Glutamatergic neuron (in vitro differentiated cells): ENCODE results near the gene TRPV2. TPM values are rescaled to one million over a fixed set of nuclear protein-coding genes. Genes with fewer than 3 reads are reported as not detected.
A peak's percentile ranks its signal among the peaks of the same experiment; 100 is the strongest.

Experiments used
- DNase-seq: peaks from one replicate; pipeline ENCODE4 v3.0.0; 2022
- H3K27ac Mint-ChIP-seq: one replicate; pipeline ENCODE4 v1.8.0; 2020; ENCODE audit warnings: mild to moderate bottlenecking, mixed read lengths, inconsistent platforms; ENCODE audit not compliant: unreplicated experiment
- H3K27me3 Mint-ChIP-seq: one replicate; pipeline ENCODE4 v1.8.0; 2020; ENCODE audit warnings: mild to moderate bottlenecking, moderate library complexity, mixed read lengths, inconsistent platforms; ENCODE audit not compliant: unreplicated experiment
- H3K36me3 Mint-ChIP-seq: one replicate; pipeline ENCODE4 v1.8.0; 2020; ENCODE audit warnings: mild to moderate bottlenecking, mixed read lengths, inconsistent platforms; ENCODE audit not compliant: unreplicated experiment
- H3K4me1 Mint-ChIP-seq: one replicate; pipeline ENCODE4 v1.8.0; 2020; ENCODE audit warnings: mild to moderate bottlenecking, low read depth, mixed read lengths, inconsistent platforms; ENCODE audit not compliant: unreplicated experiment
- H3K4me3 Mint-ChIP-seq: one replicate; pipeline ENCODE4 v1.8.0; 2020; ENCODE audit warnings: mild to moderate bottlenecking, mixed read lengths, inconsistent platforms; ENCODE audit not compliant: unreplicated experiment
- H3K9me3 Mint-ChIP-seq: one replicate; pipeline ENCODE4 v1.8.0; 2020; ENCODE audit warnings: mild to moderate bottlenecking, moderate library complexity, mixed read lengths, inconsistent platforms; ENCODE audit not compliant: unreplicated experiment
- long read RNA-seq: library from polyadenylated mRNA; unstranded; transcript quantifications from one replicate; pipeline ENCODE4 v2.0.0, GENCODE V29; 2020; ENCODE audit not compliant: unreplicated experiment
- total RNA-seq: library from RNA; stranded (reverse); fragmentation: NEBNext Ultra II Directional; extraction: Animal tissue kit (Norgen Biotek cat#: 25700); gene quantifications from one replicate; pipeline ENCODE4 v1.2.1, GENCODE V29; 2021; ENCODE audit not compliant: unreplicated experiment
- TF ChIP-seq, protein P1 (sequence below): fragments of 200-600 bp; sonication (generic); IDR thresholded peaks from one replicate; pipeline ENCODE4 v1.5.0; 2021; ENCODE audit not compliant: partially characterized antibody, unreplicated experiment

TRPV2 gene, protein sequence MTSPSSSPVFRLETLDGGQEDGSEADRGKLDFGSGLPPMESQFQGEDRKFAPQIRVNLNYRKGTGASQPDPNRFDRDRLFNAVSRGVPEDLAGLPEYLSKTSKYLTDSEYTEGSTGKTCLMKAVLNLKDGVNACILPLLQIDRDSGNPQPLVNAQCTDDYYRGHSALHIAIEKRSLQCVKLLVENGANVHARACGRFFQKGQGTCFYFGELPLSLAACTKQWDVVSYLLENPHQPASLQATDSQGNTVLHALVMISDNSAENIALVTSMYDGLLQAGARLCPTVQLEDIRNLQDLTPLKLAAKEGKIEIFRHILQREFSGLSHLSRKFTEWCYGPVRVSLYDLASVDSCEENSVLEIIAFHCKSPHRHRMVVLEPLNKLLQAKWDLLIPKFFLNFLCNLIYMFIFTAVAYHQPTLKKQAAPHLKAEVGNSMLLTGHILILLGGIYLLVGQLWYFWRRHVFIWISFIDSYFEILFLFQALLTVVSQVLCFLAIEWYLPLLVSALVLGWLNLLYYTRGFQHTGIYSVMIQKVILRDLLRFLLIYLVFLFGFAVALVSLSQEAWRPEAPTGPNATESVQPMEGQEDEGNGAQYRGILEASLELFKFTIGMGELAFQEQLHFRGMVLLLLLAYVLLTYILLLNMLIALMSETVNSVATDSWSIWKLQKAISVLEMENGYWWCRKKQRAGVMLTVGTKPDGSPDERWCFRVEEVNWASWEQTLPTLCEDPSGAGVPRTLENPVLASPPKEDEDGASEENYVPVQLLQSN
- total RNA-seq, result 27.0 TPM
- long read RNA-seq, transcript TRPV2-201 (15 exons, 2,808 nt), result major isoform, 8 of 18 reads
- long read RNA-seq, partial matches to known transcripts, result 1 of 18 reads
- long read RNA-seq, other reads (novel, unspliced or antisense), result 9 of 18 reads

DNA sequence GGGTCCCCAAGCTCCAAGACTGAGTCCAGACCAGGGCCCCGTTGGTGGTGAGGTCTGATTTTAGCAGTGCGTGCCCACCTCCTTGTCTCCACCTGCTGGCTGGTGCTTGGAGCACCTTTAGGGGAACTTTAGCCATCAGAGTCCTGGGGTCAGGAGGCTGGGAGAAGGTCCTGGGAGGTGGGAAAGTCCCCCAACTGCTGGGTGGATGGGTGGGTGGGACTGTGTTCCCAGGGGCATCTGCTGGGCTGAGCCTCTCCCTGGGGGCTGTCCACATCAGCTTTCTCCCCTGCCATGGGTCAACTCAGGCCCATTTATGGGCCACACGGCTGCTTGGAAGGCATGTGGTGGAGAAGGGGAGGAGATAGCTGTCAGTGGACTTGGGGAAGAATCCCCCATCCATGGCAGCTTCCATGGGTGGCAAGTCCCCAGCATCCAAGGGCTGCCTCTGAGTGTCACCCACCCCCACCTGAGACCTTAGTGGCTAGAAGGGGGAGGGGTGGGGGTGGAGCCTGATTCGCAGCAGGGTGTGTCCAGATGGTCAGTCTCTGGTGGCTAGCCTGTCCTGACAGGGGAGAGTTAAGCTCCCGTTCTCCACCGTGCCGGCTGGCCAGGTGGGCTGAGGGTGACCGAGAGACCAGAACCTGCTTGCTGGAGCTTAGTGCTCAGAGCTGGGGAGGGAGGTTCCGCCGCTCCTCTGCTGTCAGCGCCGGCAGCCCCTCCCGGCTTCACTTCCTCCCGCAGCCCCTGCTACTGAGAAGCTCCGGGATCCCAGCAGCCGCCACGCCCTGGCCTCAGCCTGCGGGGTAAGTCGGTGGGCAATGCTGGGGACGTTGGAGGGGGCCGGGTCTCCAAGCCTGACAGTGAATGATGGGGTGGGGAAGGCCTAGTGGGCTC, at the start of gene TRPV2:
TSS of gene TRPV2 (plus strand) at position 541 of the 894 bp plus-strand sequence. CDS start 2,098 bp downstream, outside the sequence.
- Mint-ChIP-seq H3K9me3 (peaks cover 4% of the 10 kb centered on the region), H3K4me1 (peaks cover 11% of the 10 kb centered on the region), H3K27me3 (peaks cover 2% of the 10 kb centered on the region), H3K4me3 (peak within 1 kb of the TSS; percentile 69), H3K27ac (no peak within 1 kb of the TSS), H3K36me3 (peaks cover 4% of the 10 kb centered on the region)
- peak; percentile 41 for DNase-seq
- TF ChIP-seq, protein P1, sequence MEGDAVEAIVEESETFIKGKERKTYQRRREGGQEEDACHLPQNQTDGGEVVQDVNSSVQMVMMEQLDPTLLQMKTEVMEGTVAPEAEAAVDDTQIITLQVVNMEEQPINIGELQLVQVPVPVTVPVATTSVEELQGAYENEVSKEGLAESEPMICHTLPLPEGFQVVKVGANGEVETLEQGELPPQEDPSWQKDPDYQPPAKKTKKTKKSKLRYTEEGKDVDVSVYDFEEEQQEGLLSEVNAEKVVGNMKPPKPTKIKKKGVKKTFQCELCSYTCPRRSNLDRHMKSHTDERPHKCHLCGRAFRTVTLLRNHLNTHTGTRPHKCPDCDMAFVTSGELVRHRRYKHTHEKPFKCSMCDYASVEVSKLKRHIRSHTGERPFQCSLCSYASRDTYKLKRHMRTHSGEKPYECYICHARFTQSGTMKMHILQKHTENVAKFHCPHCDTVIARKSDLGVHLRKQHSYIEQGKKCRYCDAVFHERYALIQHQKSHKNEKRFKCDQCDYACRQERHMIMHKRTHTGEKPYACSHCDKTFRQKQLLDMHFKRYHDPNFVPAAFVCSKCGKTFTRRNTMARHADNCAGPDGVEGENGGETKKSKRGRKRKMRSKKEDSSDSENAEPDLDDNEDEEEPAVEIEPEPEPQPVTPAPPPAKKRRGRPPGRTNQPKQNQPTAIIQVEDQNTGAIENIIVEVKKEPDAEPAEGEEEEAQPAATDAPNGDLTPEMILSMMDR, result no peak

DNA sequence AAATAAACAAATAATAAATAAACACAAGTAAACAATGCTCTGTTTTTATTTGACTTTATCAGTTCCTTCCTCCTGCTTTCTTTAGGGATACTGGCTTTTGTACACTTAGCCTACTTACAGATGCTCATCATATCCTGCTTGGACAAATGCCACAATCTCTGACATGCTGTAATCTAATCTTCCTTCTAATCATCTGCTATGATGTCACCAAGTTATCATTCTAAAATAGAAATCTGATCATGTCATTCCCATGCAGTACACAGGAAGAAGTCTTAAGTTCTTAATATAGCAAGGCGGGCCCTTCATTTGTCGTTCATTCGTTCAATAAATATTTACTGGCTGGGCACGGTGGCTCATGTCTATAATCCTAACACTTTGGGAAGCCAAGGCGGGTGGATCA, 43.6 kb upstream of the TRPV2 start:
- no peak for DNase-seq
- H3K9me3 Mint-ChIP-seq, result no peaks in the 10 kb centered on the region
- no peak overlapping the region for H3K27ac Mint-ChIP-seq
- H3K36me3 Mint-ChIP-seq, result no peaks in the 10 kb centered on the region
- no peaks in the 10 kb centered on the region for H3K4me1 Mint-ChIP-seq
- TF ChIP-seq, protein P1, result no peak
- H3K4me3 Mint-ChIP-seq, result no peak overlapping the region
- peaks cover 2% of the 10 kb centered on the region for H3K27me3 Mint-ChIP-seq

DNA sequence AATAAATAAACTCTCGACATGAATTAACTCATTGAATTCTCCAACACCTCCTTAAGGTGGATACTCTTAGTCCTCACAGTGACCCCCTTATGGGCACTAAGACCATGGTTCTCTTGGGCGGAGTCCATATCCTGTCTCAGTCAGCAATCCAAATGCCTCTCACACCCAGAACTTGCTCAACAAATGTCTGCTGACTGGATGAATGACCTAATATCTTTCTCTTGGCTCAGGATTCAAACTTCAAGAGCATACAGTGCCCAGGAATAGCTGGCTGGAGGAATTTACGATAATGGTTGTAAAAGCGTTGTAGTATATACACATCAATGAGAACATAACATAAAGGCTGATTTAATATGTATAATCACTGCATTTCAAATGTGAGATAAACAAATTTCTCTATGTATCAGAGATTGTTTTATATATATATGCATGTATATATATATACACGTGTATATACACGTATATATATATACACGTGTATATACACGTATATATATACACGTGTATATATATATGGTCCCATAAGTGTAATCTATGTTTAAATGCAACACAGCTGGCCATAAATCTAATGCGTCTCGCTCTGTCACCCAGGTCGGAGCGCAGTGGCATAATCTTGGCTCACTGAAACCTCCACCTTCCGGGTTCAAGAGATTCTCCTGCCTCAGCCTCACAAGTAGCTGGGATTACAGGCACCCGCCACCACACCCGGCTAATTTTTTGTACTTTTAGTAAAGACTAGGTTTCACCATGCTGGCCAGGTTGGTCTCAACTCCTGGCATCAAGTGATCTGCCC, 41.0 kb upstream of the TRPV2 start:
- Mint-ChIP-seq H3K36me3 (no peaks in the 10 kb centered on the region), H3K4me3 (no peak overlapping the region), H3K27me3 (peaks cover 2% of the 10 kb centered on the region), H3K9me3 (no peaks in the 10 kb centered on the region), H3K4me1 (no peaks in the 10 kb centered on the region), H3K27ac (no peak overlapping the region)
- no peak for DNase-seq
- TF ChIP-seq, protein P1, result no peak

DNA sequence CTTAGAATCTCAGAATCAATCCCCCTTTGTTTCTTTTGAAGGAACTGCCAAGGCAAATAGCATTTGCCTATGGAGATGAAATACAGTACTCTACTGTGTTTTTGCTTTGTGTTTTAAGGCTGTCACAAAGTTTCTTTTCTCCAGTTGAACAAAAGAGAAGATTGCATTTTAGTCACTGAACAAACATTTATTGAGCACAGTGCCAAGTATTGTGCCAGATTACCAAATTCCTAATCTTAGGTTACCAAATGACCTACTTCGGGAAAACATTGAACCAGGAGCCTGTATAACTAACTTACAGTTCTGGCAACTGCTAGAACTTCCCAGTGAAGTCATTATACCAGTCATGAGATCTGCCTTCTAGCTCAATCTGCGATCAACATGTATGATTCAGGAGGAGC, 37.4 kb upstream of the TRPV2 start:
- Mint-ChIP-seq H3K27ac (no peak overlapping the region), H3K4me1 (peaks cover 10% of the 10 kb centered on the region), H3K4me3 (no peak overlapping the region), H3K36me3 (peaks cover 3% of the 10 kb centered on the region), H3K9me3 (peaks cover 7% of the 10 kb centered on the region), H3K27me3 (peaks cover 11% of the 10 kb centered on the region)
- TF ChIP-seq, protein P1, result no peak
- DNase-seq, result no peak
